Fibroblast of skin of right quadriceps (primary cell): ENCODE measurements around the gene VENTX.

Source experiments
- DNase-seq: peaks from one replicate; pipeline ENCODE4 v3.0.0-alpha.2; 2013

The VENTX gene, protein sequence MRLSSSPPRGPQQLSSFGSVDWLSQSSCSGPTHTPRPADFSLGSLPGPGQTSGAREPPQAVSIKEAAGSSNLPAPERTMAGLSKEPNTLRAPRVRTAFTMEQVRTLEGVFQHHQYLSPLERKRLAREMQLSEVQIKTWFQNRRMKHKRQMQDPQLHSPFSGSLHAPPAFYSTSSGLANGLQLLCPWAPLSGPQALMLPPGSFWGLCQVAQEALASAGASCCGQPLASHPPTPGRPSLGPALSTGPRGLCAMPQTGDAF

DNA sequence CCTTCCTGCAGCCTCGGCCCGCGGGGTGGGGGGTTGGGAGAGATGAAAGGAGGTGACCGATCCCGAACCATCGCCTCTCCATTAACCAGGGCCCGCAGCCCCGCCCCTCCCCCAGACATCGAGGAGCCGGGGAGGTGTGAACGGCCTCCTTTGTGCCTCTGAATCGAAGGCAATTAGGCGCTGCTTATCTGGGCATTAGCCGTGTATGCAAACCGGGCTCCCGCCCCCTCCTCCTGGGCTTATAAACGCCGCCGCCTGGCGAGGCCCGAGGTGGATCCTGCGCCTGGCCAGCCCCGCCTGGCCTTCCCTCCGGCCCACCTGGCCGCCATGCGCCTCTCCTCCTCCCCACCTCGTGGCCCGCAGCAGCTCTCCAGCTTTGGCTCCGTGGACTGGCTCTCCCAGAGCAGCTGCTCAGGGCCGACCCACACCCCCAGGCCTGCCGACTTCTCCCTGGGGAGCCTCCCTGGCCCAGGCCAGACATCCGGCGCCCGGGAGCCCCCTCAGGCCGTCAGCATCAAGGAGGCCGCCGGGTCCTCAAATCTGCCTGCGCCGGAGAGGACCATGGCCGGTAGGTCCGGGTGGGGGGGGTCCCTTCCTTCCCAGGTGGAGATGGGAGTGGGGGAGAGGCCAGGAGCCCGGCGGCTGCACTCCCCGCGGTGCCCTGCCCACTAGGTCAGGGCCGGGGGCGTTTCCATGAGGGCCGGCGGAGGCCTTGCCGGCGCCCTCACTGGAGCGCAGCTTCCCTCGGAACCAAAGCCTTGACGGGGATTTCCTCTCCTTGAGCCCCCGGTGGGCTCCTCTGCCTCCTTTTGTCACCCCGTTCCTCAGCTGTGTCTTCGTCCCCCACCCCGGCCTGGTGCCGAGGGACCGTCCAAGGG is at the start of gene VENTX:
Gene VENTX (plus strand): TSS at position 268 of the 878 bp plus-strand sequence. CDS start 60 bp downstream, at position 328.
- no peak for DNase-seq

DNA sequence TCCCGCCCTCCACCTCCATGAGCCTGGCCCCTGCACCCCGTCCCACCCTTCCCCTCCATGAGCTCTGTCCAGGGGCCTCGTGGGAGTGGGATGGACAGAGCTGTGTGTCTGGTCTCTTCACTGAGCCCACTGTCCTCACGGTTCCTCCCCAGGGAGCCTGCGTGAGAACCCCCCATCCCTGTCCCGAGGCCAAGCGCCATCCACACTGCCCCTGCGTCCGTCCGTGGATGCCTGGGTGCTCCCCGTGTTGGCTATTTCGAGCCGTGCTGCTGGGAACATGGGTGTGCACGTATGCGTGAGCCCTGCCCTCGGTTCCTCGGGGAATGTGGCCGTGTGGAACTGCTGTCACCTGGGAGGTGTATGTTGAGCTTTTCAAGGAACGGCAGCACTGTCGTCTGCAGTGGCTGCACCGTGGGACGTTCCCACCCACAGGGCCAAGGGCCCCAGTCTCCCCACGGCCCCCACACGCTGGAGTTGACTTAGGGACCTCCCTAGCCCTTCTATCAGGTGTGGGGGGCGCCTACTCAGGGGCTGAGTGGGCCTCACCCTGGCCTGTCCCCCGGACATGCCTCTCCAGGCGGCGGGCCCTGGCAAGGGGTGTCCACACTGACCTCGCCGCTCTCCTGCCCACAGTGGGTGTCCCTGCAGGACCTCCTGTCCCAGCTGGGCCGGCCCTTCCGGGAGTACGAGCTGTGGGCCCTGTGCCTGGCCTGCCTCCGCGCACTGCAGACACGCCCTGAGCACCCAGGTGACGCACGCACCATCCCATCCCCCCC is 49.6 kb upstream of the VENTX start:
- DNase-seq, result no peak

DNA sequence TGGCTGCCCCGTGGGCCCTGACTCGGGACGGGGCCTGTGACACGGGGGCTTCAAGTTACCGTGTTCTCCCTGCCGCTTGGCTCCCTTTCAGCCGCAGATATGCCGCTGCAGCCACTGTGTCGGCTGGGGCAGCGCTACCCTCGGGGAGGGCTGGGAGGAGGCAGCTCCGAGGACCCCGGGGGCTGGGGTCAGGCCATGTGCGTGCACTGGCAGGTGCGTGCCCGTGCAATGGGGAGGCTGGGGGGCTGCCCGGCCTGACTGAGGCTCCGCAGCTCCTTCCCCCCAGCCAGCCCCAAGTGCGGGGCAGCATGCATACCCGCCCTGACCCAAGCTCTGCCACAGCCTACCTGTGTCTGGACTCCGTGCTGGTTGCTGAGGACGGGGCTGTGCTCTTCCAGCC is 48.4 kb upstream of the VENTX start:
- DNase-seq, result no peak

DNA sequence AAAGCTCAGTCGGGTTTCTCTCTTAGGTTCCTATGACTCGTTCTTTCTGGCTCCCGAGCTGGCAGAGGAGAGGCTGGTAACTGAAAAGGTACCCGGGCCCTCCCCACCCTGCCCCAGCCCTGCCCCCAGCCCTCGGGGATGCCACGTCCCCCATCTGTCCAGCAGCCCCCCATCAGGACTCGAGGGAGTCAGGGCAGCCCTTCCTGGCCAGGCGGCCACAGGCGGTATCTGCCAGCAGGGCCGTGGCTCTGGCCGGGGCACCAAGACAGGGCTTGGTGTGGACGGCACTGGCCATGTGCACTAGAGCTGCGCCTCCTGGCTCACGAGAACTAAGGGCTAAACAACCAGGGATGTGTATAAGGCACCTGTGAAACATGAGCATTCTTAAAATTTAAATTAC is 47.9 kb upstream of the VENTX start:
- DNase-seq, result no peak

DNA sequence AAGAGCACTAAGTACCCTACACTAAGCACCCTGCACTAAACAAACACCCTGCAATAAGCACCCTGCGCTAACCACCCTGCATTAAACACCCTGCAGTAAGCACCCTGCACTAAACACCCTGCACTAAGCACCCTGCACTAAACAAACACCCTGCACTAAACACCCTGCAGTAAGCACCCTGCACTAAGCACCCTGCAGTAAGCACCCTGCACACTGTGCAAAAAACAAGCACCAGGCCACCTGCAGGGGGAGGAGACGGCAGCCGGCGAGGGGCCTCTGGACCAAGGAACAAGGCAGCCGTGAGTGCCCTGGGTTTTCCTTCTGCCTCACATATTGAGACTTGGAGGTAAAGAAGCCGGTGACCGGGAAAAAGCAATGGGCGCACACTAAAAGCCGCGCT is 47.4 kb upstream of the VENTX start:
- DNase-seq, result no peak

DNA sequence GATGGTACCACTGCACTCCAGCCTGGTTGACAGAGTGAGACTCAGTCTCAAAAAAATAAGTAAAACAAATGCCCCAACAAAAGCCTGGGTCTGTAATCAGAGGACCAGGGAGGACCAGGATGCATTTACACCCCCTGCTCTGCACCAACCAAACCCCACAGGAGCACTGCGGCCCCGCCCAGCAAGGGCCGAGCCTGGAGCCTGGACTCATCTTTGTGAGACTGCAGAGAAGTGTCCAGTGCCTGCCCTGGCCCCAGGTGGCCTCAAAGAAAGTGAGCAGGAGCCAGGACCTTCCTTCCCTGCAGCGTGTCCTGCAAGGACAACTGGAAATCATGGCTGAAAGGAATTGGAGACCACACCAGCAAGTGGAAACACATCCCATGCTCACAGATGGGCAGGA is 46.0 kb upstream of the VENTX start:
- no peak for DNase-seq

DNA sequence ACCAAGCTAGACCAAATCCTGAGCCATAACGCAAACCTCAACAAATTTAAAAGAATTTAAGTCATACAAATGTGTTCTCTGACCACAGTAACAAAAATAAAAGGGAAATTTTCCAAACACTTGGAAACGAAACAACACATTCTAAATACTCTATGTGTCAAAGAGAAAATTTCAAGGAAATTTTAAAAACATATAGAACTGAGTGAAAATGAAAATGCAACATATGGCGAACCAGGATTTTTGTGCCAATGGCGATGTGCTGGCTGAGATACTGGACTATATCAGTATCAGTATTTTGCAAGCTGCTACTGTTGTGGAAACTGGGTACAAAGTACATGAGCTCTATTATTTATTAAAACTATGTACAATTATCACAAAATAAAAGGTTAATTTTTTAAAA is 43.5 kb upstream of the VENTX start:
- DNase-seq, result no peak

DNA sequence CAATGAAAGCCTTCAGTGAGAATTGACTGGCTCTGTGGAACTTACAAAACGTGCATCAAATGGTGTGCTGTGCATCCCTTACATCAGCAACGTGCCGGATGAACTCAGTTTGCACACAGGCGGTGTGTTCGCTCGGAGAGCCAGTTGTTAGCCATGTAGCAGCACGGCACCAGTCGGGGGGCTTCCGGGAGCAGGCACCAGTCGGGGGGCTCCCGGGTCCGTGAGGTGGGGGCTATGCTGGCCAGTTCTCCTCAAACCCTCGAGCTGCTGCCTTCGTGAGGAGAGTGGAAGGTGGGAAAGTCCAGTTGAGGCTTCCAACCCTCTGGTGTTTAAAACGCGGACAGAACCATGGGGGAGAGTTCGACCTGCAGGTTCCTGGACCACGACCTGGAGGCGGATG is 42.6 kb upstream of the VENTX start:
- no peak for DNase-seq

DNA sequence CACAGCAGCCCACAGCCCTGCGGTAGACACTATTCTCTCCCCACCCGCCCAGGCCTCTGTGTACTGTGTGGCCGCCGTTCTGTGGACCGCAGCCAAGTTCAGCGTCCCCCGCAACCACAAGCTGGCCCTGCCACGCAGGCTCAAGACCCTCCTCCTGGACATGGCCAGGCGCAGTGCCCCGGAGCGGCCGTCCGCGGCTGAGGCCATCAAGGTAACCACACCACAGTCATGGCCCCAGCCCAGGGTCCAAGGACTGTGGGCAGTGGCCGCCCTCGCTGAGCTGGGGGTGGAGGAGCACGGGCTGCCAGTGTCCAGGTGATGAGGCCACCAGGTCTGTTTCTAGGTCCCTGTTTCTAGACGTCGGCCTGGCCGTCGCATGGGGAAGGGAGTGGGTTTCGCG is 42.0 kb upstream of the VENTX start:
- no peak for DNase-seq

DNA sequence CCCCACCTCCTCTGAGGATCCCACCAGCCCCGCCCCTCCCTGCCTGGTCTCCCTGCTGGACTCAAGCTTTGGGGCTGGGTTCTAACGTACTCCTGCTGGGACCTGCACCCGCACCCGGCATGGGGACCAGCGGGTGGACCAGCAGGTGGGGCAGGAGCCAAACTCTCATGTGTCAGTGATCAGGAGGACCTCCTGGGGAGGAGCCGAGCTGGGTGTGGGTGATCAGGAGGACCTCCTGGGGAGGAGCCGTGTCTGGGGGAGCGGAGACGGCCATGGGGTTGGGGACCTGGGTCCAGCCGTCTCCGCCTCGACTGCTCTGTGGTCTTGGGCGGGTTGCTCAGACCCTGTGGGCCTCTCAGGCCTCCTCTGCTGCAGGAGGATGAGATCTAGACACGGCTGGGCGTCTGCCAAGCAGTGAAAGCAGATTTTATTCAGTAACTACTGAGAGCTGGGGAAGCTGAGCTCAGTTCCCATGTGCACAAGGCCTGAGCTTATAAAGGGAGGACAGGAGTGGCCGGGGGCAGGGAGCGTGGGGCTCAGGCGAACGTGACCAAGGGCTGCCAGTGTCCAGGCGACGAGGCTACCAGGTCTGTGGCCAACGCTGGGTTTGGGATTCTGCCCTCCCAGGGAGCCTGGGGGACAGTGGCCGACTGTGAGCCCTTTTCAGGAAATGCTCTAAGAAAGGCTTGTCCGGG is 41.3 kb upstream of the VENTX start:
- no peak for DNase-seq

DNA sequence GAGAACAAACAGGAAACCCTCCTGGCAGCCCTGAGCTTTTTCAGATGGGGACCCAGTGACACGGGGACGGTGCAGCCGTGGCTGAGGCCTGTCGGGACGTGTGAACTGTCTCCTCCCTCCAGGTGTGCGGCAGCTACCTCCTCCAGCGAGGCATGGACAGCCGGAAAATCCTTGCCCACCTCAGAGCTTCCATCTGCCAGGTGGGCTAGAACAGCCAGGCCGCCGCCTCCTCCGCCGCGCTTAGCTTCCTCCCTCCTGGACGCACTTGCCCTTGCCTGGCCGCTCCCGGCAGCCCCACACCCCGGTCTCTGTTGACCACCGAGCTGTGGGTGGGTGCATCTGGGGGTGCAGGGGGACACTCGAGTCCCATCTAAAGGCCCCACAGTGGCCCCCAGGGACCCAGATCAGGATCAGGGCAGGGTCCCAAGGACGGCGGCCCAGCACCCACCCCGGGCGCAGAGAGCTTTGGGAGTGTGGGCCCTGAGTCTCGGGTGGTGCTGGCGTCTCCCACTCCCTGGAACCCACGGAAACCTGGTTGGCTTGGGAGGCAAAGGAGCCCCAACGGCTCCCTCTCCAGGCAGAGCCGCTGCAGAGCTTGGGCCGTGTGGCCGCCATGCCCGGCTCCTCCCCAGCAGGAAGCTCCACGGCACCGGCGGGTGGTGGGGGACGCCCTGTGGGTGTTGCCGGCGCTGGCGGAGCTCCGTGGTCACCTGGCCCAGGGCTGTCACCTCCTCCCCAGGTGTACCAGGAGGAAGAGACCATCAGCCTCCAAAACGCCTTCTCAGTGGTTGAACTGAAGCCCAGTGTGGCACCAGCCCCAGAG is 40.5 kb upstream of the VENTX start:
- DNase-seq, result no peak

DNA sequence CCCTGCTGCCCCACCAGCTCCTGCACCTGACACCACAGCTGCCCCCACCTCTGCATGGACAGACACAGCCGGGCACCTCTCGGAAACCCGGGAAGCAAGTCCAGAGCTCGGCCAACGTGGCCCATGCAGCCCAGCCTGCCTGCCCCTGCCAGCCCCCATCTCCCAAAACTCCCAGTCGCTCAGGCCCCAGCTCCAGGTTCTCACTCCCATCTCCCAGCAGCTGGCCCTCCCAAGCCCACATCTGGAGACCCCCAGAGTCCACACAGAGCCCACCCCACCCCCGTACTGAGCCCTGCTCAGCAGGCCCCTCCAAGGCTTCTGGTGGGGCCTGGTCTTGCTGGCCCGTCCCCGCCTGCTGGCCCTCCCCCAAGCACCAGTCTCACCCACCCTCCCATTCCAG is 39.9 kb upstream of the VENTX start:
- DNase-seq, result no peak

DNA sequence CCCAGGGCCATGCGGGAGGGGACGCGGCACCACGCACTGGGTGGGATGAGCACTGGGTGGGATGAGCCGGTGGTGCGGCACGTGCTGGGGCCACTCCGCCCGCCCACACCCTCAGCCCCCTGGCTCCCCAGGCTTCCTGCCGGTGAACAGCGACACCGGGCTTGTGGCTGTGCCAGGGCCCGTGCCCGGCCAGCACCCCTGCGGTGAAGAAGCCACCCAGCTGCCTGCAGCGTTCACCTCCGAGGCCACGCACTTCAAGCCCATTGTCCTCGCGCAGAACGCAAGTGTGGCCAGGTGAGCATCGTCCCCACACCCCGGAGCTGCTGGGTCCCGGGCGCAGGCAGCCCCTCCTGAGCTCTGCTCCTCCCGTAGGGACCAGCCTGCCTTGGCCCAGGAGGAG is 39.4 kb upstream of the VENTX start:
- no peak for DNase-seq

DNA sequence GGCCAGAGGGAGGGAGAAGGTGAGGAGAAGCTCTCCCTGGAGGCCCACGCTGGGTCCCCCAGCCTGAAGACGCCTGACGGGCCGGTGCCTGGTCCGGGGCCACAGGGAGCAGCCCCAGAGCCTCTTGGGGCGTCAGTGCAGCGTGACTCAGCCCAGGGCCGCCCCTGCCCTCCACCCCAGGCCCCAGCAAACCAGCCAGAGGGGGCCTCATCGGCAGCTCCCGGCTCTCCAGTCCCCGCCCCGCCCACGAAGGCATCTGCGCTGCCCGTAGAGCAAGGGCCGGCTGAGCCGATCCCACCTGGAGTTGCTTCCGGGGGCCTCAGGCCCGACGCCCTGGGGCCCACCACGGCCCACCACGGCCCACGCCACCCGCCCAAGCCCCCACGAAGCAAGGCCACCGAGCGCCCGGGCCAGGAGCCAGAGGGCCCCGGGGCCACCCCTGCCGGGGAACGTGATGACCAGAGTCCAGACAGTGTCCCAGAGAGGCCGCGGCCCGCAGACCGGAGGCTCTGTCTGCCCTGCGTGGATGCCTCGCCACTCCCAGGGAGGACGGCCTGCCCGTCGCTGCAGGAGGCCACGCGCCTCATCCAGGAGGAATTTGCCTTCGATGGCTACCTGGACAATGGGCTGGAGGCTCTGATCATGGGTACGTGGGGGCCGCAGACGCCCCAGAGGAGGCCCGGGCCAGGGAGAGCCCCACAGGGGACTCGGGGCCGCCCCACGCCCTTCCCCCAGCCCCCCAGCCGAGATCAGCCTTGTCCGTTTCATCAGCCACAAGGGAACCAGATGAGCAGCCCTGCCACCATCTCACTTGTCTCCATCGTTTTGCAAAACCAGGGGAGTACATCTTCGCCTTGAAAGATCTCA is 38.8 kb upstream of the VENTX start:
- DNase-seq, result no peak

DNA sequence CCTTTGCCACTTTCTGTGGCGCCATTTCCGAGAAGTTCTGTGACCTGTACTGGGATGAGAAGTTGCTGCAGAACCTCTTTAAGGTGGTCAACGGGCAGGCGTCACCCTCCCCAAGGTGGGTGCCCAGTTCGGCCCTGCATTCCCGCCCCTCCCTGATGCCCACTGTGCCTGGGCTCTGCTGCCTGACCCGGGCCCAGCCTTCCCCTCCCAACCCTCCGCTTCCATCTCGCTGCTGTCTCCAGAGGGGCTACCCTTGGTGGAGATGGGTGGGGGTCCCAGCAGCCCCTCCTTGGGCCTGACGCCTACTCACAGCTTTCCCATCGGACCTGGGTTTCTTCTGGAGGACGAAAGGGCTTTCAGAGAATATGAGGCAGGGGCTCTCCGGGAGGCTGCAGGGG is 38.2 kb upstream of the VENTX start:
- no peak for DNase-seq

DNA sequence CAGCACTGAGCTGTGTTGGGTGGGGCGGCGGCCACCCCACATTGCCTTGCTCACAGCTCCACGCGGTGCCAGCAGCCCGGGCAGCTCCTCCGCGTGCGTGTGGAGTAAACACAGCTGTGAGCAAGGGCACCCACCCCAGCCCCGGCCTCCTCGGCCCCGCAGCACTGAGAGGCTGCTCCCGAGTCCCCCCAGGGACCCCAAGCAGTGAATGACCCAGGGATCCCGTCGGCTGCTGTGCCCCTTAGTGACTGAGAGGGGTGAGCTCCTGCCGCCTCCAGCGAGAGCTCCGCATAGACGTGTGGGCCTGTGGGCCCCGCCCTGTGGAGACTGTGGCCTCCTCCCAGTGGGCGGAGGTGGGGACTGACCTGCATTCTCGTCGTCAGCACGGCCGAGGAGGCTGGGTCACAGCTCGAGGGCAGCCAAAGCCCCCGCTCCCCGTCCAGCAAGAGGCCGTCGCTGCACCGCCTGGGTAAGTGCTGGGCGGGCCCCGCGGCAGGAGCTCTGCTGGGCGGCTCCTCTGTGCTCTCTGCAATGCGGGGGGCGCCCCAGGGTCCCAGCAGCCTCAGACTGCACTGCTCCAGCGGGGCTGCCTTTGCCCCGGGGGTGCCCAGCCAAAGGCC is 37.6 kb upstream of the VENTX start:
- DNase-seq, result no peak

DNA sequence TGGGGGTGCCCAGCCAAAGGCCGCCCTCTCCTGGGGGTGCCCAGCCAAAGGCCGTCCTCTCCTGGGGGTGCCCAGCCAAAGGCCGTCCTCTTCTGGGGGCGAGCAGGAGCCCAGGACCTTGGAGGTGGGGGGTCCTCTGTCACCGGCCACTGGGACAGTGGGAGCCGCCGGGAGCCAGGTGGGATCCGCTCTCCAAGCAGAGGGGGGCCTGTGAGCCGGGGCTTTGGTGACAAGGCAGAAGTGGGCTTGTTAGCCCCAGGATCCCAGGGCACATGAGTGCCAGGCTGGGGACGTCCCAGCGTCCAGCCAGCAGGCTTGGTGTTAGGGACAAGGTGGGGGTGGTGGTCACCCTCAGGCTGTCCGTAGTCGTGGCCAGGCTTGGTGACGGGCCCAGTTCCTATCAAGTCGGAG is 37.0 kb upstream of the VENTX start:
- DNase-seq, result no peak

DNA sequence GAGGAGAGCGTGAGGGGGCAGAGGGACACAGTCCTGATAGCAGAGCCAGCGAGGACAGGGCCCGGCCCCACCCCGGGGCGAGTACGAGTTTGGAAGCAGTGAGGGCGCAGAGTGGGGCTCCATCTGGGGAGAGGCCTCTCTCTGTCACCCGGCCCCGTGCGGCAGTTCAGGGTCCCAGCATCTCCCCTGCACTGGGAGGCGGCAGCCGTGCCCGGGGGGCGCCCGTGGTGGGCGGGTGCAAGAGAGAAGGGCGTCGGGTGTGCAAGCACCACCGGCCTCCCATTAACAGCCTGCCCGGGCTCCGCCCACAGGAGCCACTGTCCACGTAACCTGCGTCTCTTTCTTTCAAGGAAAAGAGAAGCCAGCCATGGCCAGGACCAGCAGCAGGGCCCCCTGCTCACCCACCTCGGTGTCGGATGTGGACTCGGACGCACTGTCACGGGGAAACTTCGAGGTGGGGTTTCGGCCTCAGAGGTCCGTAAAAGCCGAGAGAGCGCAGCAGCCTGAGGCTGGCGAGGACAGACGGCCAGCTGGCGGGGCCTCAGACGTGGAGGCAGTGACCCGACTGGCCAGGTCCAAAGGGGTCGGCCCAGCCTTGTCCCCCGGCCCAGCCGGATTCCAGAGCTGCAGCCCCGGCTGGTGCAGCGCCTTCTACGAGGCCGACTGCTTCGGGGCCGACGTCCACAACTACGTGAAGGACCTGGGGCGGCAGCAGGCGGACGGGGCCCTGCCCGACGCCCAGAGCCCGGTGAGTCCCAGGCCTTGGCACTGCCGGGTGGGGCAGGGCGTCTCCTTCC is 36.3 kb upstream of the VENTX start:
- DNase-seq, result no peak

DNA sequence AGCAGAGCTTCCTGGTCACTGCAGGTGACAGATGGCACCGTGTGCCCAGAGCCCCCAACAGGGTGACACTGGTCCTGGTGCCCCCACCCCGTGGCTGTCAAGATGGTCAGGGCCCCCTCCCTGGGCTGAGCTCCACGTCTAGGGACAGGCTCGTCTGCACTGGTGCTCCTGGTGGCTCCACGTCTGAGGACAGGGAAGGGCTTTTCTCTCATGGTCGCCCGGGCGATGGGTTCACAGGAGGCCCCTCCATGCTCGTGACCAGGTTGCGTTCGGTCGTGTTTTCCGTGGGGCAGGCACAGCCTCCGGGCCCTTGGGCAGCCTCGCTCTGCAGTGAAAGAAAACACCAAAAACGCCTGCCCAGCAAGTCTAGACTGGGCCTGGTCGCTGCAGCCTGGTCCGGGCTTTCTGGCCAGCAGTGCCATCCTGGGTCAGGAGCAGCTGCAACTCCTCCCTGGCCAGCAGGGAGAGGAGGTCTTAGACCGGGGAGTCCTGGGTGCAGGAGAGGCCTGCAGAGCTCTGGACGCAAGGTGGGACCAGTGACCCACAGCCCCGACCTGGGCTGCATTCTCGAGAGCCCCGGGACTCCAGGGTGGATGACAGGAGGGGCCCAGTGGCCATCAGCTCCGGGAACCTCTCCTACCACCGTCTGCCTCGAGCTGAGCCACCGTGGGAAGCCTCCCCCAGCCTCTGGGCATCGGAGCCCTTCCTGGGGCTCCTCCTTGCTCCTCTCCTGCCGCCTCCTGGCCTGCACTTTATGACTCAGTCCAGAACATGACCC is 35.5 kb upstream of the VENTX start:
- no peak for DNase-seq
